Brain pericyte (primary cell): ENCODE data around the gene RAPGEF1.

Source experiments
- DNase-seq: peaks from one replicate; pipeline ENCODE4 v3.0.0-alpha.2; 2012; ENCODE audit warnings: low read depth, low spot score

RAPGEF1 gene

GRCh38 chr9:131530920-131531832, 208.7 kb downstream of the RAPGEF1 start, which contains the start of gene UCK1:
TSS of gene UCK1 (minus strand) at chr9:131531263. CDS start at chr9:131531174, 89 bp downstream.
- DNase-seq = peak; percentile 22

- no peak for DNase-seq
Measured at GRCh38 chr9:131530546-131530919, 209.3 kb downstream of the RAPGEF1 start.

DNA sequence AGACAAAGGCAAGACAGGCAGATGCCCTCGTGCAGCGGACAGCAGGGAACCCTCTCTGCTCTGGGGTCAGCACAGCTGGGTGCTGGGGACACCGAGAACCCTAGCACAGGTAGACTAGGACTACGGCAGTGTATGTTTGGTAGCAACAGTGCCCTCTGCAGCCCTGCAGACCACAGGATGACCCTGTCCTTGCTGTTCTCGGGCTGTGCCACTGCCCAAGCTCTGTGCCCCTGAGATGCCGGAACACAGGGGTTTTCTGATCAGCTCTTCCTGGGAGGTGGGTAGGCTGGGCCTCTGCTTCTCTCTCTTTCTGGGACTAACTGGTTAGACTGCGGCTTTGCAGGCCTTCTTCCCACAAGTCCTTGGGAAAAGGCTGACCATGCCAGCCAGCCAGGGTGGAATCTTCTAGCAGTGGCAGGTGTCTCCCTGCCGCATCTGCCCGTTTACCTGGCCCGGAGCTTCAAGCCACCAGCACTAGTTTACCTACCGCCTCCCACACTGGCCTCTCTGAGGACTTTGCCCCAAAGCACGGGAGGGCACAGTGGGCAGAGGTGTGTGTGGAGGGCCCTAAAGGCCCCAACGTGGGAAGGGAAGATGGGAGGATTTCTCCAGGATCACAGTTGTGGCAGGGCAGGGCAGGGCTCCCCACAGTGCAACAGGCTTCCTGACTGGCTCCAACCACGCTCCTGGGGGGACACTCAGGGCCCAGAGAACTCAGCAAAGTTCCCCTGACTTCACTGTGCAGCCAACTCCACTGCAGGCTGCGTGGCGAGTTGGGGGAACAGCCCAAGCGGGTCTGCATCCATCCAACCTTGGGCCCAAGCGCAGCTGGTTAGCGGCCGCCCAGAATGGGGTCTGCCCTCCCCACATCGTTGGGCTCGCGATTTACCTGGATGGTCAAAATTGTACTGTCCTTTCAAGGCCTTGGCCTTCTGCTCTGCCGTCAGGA, 210.0 kb downstream of the RAPGEF1 start:
- DNase-seq = no peak

DNA sequence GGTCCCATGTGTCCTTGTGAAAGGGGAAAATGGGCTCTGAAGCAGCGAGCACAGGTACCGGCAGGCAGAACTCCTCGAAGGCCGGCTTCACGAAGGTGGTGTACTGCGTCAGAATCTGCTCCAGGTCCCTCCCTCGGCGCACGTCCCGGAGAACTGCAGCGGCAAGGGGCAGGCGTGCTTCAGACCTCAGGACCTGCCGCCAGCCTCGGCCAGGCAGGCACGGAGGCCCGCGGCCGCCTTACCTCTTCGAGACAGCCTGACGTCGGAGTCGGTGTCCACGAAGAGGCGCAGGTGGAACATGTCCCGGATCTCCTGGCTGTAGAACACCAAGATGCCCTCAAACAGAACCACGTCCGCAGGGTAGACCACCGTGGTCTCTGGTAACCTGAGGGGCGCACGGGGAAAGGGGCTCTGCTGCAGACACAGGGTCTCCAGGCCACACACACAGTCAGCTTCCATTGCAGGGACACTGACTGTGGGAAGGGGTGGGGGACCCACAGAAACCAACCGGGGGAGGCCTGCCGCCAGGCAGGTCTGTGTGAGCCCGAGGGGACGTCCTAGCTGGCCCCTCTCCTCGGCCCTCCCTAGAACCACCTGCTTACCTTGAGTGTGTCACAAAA, 210.9 kb downstream of the RAPGEF1 start:
- DNase-seq = no peak

DNA sequence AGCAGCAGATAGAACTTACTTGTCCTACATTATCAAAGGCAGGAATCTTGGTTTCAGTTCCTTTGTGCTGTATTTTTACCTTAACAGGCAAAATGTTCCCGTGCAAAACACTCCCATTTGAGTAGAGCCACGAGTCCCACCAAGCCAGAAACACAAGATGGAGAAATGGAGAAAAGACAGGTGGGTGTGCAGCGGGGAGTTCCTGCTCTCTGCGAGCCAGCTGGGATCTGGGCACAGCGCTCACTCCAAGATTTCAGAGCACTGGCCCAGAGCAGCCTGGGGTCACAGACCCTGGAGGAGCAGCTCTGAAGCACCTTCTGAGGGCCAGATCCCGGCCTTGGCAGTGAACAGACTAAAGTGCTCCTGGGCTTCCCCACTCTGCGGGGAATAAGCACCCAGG, 211.7 kb downstream of the RAPGEF1 start:
- DNase-seq = no peak
